GM19351 (cell line): ENCODE data around the gene LRIT1.

Source experiments
- ATAC-seq: cut with Tn5 transposase; IDR thresholded peaks from one replicate; pipeline ENCODE4 v1.9.1; 2021; ENCODE audit warnings: mild to moderate bottlenecking, moderate library complexity; ENCODE audit not compliant: unreplicated experiment

Gene LRIT1

DNA sequence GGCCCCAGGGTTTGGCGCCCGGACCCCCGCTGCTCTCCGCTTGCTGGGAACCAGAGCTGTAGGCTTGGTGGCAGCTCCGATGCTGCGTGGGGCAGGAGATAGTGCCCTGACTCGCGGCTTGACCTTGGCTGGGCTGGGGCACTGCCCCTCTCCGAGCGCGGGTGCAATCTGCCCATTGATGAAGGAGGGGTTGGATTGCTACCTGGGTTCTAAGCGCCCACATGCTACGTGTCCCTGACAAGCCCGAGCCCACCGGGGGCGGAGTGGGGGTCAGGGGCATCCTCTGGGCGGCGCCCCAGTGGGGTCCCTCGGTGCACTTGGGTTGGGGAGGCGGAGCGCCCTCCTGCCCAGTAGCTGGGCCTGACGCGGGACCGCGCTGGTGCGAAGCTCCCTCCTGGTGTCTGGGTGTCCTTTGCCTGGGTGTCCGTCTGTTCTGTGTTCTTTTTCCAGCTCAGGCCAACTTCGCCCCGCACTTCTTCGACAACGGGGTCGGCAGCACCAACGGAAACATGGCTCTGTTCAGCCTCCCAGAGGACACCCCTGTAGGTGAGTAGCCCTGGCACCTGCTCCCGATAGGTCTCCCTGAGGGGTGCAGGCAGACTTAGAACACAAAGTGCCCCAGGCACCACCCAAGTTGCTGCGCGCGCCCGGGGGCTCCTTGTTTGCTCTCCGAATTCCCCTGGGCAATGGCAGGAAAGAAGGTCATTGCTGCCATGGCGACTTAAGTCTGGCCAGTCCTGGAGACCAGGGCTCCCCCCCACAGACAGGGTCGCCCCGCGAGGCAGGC, 46.1 kb downstream of the LRIT1 start:
- no peak for ATAC-seq

DNA sequence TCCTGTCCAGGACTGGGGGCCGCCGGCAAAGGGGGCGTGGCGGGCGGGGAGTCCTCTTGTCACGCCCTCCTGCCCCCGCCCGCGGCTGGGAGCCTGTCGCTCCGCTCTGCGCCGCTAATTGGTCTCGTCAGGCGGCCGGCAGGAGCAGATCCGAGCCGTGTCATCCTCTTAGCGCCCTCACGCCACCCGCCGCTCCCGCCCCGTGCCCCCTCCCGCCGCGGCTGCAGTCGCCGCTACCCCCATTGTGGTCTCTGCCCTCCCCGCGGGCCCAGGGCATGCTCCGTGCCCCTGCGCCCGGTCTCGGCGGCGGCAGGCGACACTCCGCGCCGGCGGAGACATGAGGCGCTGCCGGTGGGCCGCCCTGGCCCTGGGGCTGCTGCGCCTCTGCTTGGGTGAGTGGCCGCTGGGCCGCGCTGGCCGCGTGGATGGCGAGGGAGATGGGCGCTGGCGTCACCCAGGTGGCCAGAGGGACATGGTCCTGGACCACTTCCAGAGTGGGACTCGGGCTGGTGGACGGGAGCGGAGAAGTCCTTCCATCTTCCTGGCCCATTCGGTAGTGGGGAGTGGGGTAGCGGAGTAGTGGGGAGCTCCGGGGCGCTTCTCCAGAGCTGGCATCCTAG, 46.8 kb downstream of the LRIT1 start, which contains the start of gene CDHR1:
Gene CDHR1 (plus strand): TSS at position 114 of the 620 bp plus-strand sequence. CDS start 224 bp downstream, at position 338.
- ATAC-seq: peak; percentile 90

DNA sequence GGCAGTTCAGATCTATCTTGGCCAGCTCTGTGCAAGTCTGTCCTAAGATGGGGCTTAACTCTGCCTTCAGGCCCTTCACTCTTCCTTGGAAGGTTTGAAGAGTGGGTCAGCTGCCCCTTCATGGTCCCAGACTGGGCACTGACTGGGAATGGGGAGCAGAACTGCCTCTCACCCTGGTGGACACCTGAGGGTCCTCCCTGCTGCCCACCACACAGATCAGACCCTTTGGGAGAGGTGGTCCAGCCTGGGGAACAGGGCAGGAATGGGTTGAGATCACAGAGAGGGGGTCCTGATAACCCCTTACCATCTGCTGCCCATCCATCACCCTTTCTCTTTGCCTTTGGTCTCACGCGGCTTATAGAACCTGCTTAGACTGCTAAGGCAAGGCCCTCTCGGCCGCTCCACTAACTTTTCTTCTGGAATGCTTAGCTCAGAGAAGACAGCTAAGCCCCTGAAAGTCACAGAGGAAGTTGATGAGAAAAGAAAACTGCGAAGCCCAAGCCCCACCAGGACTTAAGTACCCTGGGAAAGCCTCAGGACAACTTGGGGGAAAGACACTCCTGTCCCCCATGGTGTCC, 47.4 kb downstream of the LRIT1 start:
- ATAC-seq: peak; percentile 19

DNA sequence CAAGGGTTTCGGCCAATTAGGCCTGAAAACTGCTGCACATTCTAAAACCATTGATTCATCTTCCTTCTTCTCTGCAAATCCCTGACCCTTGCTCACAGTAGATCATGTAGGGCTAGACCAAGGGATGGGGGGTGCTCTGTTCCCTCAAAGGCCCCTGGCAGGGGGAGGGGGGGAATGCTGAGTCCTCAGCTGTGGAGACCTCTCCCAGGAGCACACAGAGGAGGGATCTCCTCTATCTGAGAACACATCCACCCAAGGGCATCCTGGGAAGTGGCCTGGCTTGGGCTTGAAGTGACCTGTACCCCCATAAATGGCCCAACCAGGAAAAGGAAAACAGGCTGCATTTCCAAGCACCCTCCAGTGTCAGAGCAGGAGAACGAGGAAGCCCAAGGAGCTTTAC, 48.0 kb downstream of the LRIT1 start:
- ATAC-seq: no peak

DNA sequence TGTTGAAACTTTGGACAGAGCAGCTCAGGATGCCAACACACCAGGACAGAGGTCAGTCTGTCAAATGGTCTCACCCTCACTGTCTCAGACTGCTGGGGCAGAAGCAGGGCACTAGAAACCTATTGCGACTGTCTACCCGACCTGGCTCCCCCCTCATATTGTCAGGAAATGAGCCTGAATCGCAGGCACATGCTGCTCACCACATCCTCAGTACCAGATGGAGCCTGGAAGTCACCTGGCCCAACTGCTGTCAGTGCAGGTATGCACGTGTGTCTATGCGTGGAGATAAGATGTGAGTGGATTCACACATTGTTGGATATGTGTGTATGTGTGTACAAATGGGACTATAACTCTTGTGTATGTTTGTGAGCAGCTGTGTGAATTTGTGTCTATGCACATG, 50.2 kb downstream of the LRIT1 start:
- ATAC-seq: no peak

DNA sequence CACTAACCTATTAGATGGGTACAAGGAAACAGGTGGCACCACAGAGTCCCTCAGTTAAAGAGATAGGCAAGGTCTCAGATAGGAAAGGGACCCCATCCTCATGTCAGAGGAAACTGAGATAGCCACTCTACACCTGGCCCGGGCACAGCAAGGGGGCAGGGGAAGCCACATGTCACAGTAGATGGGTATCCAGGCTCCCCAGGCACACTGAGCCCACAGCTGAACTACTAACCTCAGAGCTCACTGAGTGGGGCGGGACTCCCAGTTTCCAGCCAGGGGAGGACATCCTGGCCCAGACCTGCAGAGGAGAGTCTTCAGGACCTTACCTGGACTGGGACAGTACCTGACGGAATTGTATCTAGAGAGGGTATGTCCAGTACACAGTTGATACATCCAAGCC, 50.7 kb downstream of the LRIT1 start:
- no peak for ATAC-seq

DNA sequence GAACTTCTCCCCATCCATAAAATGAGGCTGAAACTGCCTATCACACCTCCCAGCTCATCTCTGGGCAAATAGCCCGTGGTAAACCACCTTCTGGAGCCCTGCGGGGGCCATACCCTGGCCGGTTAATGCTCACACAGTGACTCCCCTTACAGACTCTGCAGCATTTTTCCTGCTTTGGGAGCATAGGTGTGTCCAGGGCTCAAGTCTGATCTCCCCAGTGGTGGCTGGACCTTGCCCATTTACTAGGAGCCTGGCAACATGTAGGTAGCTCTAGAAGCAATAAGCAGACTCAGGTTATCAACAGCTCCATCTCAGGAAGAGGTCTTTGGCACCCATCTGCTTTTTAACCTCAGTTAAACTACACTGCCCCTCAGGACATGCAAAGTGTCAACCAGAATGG, 52.5 kb downstream of the LRIT1 start:
- ATAC-seq: no peak

DNA sequence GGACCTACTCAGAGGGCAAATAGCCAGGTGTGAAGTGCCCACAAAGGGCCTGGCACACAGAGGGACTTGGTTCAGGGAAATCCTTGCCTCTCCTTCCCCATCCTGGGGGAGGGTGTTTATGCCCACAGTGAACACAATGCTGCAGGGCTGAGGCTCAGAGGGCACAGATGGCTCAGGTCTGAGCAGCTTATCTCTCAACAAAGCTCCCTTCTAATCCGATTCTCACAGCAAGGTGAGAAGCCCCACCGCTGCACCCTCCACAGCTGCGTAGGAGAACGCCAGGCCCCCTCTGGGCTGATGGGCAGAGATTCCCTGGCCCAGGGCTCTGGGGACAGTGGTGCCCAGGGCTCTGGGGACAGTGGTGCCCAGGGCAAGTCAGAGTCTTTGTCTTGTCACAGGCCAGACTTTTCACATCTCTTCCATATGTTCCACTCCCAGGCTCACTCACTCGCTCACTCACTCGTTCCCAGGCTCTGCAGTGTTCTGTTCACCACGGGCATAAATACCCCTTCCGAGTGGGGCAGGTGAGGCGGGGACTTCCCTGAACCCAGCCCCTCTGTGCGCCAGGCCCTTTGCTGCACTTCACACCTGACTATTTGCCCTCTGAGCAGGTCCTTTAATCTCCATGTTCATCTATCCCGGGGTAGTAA, 55.7 kb downstream of the LRIT1 start:
- ATAC-seq: no peak

DNA sequence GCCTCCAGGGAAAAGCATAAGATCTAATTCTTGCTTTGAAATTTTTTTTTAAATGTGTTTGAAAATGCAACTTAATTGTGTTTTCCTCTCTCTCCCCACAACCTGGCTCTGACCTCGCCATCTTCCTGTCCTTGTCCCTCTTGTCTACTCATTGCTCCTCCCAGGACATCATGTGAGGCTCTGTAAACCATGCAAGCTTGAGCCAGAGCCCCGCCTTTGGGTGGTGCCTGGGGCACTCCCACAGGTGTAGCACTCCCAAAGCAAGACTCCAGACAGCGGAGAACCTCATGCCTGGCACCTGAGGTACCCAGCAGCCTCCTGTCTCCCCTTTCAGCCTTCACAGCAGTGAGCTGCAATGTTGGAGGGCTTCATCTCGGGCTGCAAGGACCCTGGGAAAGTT, 56.8 kb downstream of the LRIT1 start:
- peak; percentile 46 for ATAC-seq

DNA sequence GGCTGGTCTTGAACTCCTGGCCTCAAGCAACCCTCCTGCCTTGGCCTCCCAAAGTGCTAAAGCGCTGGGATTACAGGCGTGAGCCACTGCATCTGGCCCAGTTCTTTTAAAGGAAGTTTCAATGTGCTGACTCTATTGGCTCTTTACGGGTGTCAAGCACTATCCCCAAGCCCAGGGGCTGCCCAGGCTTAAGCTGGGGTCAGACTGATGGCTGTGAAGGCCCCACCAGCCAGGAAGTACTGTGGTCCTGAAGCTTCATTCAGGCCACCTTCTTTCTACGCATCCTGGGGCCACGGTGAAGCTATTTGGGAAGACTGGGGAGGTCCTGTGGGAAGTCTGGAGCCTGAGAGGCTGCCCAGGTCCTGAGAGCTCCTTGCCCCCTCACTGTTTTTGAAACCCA, 59.7 kb downstream of the LRIT1 start:
- ATAC-seq: no peak
